Measurements from ENCODE around the gene USB1. TPM values are rescaled to one million over a fixed set of nuclear protein-coding genes. Genes with fewer than 3 reads are reported as not detected.

The USB1 gene, protein sequence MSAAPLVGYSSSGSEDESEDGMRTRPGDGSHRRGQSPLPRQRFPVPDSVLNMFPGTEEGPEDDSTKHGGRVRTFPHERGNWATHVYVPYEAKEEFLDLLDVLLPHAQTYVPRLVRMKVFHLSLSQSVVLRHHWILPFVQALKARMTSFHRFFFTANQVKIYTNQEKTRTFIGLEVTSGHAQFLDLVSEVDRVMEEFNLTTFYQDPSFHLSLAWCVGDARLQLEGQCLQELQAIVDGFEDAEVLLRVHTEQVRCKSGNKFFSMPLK
- total RNA-seq (17.6 and 18.2 TPM in 2 replicates), polyA plus RNA-seq (45.3 and 47.7 TPM in 2 replicates)

DNA sequence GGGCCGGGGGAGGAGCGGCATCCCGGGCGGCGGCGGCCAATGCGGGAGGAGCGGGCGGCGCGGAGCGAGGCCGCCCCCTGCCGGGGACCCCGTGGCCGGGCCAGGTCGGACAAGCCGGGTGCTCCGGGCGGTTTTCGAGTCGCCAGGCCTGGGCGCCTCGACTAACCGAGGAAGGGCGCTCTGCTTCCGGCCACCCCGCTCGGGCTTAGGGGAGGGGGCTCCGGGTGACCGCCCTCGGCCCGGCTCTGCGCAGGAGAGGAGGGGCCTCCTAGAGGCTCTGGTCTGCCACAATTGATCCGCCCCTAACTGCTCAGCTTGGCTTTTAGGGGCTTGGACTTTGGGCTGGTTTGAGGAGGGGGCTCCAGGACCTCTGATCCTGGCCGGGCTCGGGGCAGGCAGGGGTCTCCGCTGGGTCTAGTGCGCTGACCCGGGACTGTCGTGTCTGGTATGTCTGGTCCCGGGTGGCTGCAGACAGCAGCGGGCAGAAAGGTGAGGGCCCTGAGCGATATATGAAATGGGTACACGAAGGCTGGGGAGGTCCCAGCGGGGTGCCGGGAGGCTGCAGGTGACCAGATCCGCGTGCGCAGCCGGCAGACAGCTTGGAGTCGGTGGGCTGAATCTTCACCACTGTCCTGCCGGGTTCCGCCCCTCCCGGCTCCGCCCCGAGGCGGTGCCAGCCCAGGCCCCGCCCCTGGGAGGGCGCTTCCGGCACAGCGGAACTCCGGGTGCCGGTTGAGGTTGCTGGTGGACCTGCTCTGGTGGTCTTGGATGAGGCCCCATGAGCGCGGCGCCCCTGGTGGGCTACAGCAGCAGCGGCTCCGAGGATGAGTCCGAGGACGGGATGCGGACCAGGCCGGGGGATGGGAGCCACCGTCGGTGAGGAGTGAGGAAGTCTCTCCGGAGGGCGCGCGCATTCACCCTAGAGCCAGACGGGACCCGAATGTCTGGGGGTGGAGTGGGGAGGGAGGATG is at the start of gene USB1:
TSS of gene USB1 (plus strand) at position 702 of the 971 bp plus-strand sequence. CDS start at position 779, 77 bp downstream.
- Histone ChIP-seq H2AFZ (peak within 1 kb of the TSS; percentile 94), H3K9me3 (ENCODE audit: low read depth) (no peaks in the 10 kb centered on the region), H3K27ac (peak within 1 kb of the TSS; percentile 90), H3K36me3 (replicated peaks; ENCODE audit: insufficient read depth, low read depth) (no peaks in the 10 kb centered on the region), H3K27me3 (no peaks in the 10 kb centered on the region), H3K4me1 (ENCODE audit: insufficient read depth) (peaks cover 17% of the 10 kb centered on the region), H3K79me2 (peaks cover 5% of the 10 kb centered on the region), H3K4me3 (peak within 1 kb of the TSS; percentile 99), H3K4me2 (peak within 1 kb of the TSS; percentile 99), H4K20me1 (ENCODE audit: insufficient read depth, poor library complexity, severe bottlenecking) (peaks cover 7% of the 10 kb centered on the region), H3K9me2 (replicated peaks; ENCODE audit: insufficient read depth) (no peaks in the 10 kb centered on the region)
- TF ChIP-seq, protein P1, sequence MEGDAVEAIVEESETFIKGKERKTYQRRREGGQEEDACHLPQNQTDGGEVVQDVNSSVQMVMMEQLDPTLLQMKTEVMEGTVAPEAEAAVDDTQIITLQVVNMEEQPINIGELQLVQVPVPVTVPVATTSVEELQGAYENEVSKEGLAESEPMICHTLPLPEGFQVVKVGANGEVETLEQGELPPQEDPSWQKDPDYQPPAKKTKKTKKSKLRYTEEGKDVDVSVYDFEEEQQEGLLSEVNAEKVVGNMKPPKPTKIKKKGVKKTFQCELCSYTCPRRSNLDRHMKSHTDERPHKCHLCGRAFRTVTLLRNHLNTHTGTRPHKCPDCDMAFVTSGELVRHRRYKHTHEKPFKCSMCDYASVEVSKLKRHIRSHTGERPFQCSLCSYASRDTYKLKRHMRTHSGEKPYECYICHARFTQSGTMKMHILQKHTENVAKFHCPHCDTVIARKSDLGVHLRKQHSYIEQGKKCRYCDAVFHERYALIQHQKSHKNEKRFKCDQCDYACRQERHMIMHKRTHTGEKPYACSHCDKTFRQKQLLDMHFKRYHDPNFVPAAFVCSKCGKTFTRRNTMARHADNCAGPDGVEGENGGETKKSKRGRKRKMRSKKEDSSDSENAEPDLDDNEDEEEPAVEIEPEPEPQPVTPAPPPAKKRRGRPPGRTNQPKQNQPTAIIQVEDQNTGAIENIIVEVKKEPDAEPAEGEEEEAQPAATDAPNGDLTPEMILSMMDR (IDR thresholded peaks at IDR 0.05; ENCODE audit: poor library complexity) = peak; percentile 74
- no peak for TF ChIP-seq EZH2phosphoT487 (IDR thresholded peaks at IDR 0.05; ENCODE audit: low read depth, severe bottlenecking, unreplicated experiment)
- TF ChIP-seq EZH2 (IDR thresholded peaks at IDR 0.05; ENCODE audit: borderline replicate concordance) = no peak
- peak; percentile 93 for DNase-seq (ENCODE audit: low spot score)
- 2% methylated on average over 41 of the region's 81 CpGs for WGBS (ENCODE audit: low lambda C conversion rate, missing lambda C conversion rate)

DNA sequence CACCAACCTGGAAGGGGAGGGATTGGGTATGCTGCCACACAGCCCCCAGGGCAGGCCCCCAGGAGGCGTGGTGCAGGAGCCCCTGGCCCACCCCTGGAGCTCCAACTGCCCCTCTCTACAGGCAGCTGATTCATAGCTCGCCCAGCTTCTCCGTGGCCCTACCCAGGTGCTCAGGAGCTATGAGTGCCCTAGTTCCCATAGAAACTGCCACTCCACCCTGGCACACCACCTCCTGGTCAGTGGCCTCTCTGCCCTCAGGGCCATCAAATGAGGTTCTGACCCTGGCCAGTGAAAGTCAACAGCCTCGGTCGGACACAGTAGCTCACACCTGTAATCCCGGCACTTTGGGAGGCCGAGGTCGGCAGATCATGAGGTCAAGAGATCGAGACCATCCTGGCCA is 48.3 kb upstream of the USB1 start:
- Histone ChIP-seq H3K27ac (no peak overlapping the region), H3K9me3 (ENCODE audit: low read depth) (no peaks in the 10 kb centered on the region), H3K36me3 (replicated peaks; ENCODE audit: insufficient read depth, low read depth) (no peaks in the 10 kb centered on the region), H3K9me2 (replicated peaks; ENCODE audit: insufficient read depth) (no peaks in the 10 kb centered on the region), H3K4me3 (no peak overlapping the region), H3K4me2 (no peak overlapping the region), H2AFZ (no peak overlapping the region), H3K27me3 (no peaks in the 10 kb centered on the region), H4K20me1 (ENCODE audit: insufficient read depth, poor library complexity, severe bottlenecking) (no peaks in the 10 kb centered on the region), H3K4me1 (ENCODE audit: insufficient read depth) (no peaks in the 10 kb centered on the region), H3K79me2 (no peaks in the 10 kb centered on the region)
- DNase-seq (ENCODE audit: low spot score) = no peak
- 95% methylated on average over 9 of the region's 9 CpGs for WGBS (ENCODE audit: low lambda C conversion rate, missing lambda C conversion rate)
- TF ChIP-seq EZH2phosphoT487 (IDR thresholded peaks at IDR 0.05; ENCODE audit: low read depth, severe bottlenecking, unreplicated experiment) = no peak
- TF ChIP-seq, protein P1 (IDR thresholded peaks at IDR 0.05; ENCODE audit: poor library complexity) = no peak
- TF ChIP-seq EZH2 (IDR thresholded peaks at IDR 0.05; ENCODE audit: borderline replicate concordance) = no peak

DNA sequence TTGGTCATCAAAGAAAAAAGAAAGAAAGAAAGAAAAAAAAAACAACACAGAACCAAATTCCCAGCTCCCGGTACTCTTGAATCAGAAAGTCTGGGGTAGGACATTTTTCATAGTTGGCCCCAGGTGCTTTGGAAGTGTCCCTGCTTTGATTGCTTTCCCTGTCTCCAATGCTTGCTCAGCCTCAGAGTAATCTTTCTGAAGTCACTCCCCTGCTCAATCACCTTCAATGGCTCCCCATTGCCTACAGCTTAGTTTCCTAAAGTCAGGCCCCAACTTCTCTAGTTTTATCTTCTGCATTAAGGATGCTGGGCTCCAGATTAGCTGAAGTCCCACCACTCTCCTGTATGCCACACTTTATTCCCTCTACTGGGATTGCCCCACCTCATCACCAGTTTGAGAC is 47.4 kb upstream of the USB1 start:
- Histone ChIP-seq H4K20me1 (ENCODE audit: insufficient read depth, poor library complexity, severe bottlenecking) (no peaks in the 10 kb centered on the region), H3K4me2 (no peak overlapping the region), H3K9me3 (ENCODE audit: low read depth) (no peaks in the 10 kb centered on the region), H3K27me3 (no peaks in the 10 kb centered on the region), H3K4me1 (ENCODE audit: insufficient read depth) (no peaks in the 10 kb centered on the region), H3K9me2 (replicated peaks; ENCODE audit: insufficient read depth) (no peaks in the 10 kb centered on the region), H3K79me2 (no peaks in the 10 kb centered on the region), H3K36me3 (replicated peaks; ENCODE audit: insufficient read depth, low read depth) (no peaks in the 10 kb centered on the region), H3K4me3 (no peak overlapping the region), H2AFZ (no peak overlapping the region), H3K27ac (no peak overlapping the region)
- no peak for DNase-seq (ENCODE audit: low spot score)
- WGBS (ENCODE audit: low lambda C conversion rate, missing lambda C conversion rate) = 100% methylated on average over 1 of the region's 1 CpG
- TF ChIP-seq EZH2 (IDR thresholded peaks at IDR 0.05; ENCODE audit: borderline replicate concordance) = no peak
- no peak for TF ChIP-seq EZH2phosphoT487 (IDR thresholded peaks at IDR 0.05; ENCODE audit: low read depth, severe bottlenecking, unreplicated experiment)
- TF ChIP-seq, protein P1 (IDR thresholded peaks at IDR 0.05; ENCODE audit: poor library complexity) = no peak
